Measurements from ENCODE around the gene SLC36A3.
"Not testable (repeated sequence)": the region's sequence is repeated elsewhere in the genome, so short reads cannot be mapped to it uniquely, and the experiment has no call there.

SLC36A3 gene

DNA sequence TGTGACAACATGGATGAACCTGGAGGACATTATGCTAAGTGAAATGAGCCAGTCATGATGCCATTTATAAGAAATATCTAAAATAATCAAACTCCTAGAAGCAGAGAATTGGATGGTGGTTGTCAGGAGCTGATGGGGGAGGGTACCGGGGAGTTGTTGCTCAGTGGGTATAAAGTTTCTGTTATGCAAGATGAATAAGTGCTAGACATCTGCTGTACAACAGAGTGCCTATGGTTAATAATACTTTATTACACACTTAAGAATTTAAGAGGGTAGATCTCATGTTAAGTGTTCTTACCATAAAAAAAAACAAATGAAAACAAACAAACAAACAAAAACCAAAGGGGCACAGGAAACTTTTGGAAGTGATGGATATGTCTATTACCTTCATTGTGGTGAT, 66.7 kb downstream of the SLC36A3 start:
- DNase-seq = no peak

DNA sequence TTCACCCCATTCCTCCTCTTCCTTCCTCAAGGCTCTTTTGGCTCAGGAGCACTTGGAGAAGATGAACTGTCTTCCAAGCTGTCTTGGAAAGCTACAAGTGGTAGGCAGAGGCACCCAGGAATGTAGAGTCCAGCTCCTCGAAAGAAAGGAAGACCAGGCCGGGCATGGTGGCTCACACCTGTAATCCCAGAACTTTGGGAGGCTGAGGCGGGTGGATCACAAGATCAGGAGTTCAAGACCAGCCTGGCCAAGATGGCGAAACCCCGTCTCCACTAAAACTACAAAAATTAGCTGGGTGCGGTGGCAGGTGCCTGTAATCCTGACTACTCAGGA, 68.4 kb downstream of the SLC36A3 start:
- DNase-seq = not testable (repeated sequence)

DNA sequence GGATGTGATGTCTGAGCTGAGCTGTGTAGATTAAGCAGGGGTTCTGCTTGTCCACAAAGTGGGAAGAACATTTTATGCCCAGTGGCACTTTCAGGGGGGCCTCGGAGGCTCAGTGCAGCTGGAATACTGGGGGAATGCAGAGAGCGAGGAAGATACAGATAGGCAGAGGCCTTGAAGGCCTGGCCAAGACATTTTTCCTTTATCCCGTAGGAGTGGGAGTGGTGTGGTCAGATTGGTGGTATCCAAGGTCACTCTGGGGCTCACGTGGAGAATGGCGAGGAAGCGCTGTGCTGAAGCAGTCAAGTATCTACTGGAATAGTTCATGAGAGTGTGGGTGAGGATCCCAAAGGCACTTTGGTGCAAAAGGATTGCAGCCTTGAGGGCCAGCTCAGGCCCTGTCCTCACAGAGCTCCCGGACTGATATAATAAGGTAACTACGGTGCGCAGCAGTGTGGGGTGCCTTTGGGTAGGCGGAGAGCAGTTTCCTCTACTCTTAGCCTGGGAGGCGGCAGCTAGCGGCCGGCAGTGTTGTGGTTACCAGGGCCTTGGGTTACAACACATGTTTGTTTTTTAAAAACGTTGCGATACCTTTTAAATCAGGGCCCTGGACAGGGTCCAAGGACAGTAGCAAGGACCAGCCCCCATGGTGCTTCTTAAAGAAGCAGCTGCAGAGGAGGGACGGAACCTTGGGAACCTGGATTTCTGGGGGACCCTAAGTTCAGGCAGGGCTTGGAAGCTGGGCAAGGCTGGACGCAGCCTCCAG, 68.9 kb downstream of the SLC36A3 start:
- no peak for DNase-seq

DNA sequence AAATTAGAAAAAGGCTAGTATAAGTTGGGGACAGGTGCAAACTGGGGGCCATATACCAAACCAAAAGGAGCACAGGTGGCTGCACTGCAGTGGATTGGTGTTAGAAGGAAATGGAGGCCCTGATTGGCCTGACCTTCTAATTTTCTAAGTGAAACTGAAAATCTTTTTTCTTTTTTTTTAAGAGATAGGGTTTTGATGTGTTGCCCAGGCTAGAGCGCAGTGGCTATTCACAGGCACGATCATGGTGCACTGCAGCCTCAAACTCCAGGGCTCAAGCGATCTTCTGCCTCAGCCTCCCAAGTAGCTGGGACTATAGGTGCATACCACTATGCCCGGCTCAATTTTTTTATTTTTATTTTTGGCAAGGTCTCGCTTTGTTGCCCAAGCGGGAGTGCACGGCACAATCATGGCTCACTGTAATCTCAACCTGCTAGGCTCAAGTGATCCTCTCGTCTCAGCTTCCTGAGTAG, 69.9 kb downstream of the SLC36A3 start:
- DNase-seq = no peak

DNA sequence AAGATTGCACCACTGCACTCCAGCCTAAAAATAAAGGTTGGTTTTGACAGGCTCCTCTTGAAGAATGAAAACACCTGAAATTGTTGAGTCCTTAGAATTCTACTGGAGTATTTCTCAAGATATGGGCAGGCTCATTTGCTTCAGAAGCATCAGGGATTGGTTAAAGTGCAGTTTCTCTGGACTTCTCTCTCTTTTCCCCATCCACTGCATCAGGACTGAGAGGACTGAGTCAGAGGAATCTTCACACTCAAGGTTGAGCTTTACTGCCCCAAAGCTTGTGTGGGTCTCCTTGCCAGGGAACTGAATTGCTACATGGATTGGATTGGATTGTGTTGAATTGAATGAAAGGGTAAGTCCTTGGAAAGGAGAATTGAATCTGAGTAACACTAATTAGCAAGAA, 72.2 kb downstream of the SLC36A3 start:
- DNase-seq = no peak

DNA sequence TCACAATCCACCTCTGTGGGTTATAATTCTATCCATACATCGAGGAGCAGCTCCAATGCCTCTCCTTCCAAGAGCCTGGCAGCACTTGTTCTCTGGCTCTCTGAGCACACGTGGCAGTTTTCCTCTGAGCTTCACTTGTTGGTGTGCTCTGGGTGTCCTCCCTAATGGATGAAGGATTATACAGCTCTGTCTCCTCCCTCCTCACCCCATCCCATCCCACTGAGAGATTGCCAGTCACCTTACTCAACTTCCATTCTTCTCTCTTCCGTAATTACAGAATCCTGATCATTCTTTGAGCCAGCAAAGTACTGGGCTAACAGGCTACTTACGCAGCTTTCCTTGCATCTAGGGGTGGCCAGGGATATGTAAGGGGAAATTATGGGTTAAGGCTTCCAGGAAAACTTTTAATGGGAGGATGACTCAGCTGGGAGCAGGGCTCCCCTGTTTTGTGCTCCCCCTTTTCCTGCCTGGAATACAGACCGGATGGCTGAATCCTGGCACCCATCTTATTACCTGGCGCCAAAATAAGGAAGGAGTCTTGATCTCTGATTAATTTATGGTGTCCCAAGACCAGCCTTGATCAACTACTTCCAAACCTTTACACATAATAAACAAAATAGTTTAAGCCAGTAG, 73.4 kb downstream of the SLC36A3 start:
- DNase-seq = no peak

DNA sequence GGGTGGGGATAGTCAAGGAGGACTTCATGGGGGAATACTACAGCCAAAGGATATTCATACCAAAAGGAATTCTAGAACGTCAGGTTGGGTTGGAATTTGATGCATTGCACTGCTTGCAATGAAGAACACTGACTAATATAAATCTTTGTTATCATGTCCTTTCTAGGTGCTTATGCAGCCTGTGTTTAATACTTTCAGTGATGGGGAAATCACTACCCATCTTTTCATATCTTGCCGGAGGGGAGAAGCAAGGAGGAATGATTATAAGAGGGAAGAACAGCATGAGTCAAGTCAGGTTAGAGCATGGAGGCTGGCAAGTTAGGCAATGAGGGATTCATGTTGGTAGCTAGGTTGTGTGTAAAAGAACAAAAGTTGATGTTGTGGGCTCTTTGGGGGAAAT, 74.6 kb downstream of the SLC36A3 start:
- no peak for DNase-seq

DNA sequence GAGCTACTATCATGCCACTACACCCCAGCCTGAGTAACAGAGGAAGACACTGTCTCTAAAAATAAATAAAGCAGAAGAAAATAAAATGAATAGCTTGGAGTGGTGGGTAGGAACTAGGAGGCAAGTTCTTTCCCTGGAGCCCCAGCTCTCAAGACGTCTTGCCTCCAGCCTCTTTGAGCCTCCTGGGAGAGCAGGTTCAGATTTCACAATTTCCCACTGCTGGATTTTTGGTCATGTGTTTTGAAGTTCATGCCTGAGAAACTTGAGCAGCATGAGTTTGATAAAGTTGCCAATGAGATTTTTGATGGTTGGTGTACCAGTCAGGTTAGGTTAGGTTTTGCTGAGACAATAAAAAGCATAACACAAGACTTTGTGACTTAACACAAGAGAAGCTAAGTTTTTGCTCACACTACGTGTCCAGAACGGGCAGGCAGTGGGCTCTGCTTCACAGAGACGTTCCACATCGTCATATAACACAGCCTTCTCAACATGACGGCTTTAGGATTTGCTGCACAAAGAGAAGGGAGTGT, 75.6 kb downstream of the SLC36A3 start:
- no peak for DNase-seq

Measured in activated CD4-positive, alpha-beta T cell treated with anti-CD3 and anti-CD28 coated beads, Interleukin-2, amount 50 U/mL, for 1 hour (primary cell).